ENCODE data around the gene KIN. TPM values are rescaled to one million over a fixed set of nuclear protein-coding genes. Genes with fewer than 3 reads are reported as not detected.
"Not testable (repeated sequence)": the region's sequence is repeated elsewhere in the genome, so short reads cannot be mapped to it uniquely, and the experiment has no call there.

Gene KIN
- polyA plus RNA-seq, 1 donor: 14.7 TPM

GRCh38 chr10:7773845-7774801, 13.7 kb downstream of the KIN start:
- no peaks in the 10 kb centered on the region for H3K9me3 ChIP-seq (ENCODE audit: control insufficient read depth, low read depth, low read length)
- WGBS (ENCODE audit: insufficient coverage, low lambda C conversion rate): 93% methylated on average over 3 of the region's 10 CpGs
- no peaks in the 10 kb centered on the region for H3K4me1 ChIP-seq (ENCODE audit: control insufficient read depth, insufficient read depth, low read length)
- no peak for DNase-seq
- H3K27me3 ChIP-seq (ENCODE audit: control insufficient read depth, insufficient read depth, low read length): no peaks in the 10 kb centered on the region
- H3K27ac ChIP-seq (ENCODE audit: low read length): no peak overlapping the region
- no peak overlapping the region for H3K4me3 ChIP-seq (ENCODE audit: low read length)
- H3K36me3 ChIP-seq (ENCODE audit: control insufficient read depth, insufficient read depth, low read length): peaks cover 58% of the 10 kb centered on the region

- no peak for DNase-seq
- Histone ChIP-seq H3K4me3 (ENCODE audit: low read length) (no peak overlapping the region), H3K9me3 (ENCODE audit: control insufficient read depth, low read depth, low read length) (no peaks in the 10 kb centered on the region), H3K27me3 (ENCODE audit: control insufficient read depth, insufficient read depth, low read length) (no peaks in the 10 kb centered on the region), H3K27ac (ENCODE audit: low read length) (no peak overlapping the region), H3K4me1 (ENCODE audit: control insufficient read depth, insufficient read depth, low read length) (no peaks in the 10 kb centered on the region), H3K36me3 (ENCODE audit: control insufficient read depth, insufficient read depth, low read length) (peaks cover 58% of the 10 kb centered on the region)
- no CpG with 5 or more reads among the region's 7 CpGs for WGBS (ENCODE audit: insufficient coverage, low lambda C conversion rate)
Measured at GRCh38 chr10:7768417-7768816, 19.4 kb downstream of the KIN start.

GRCh38 chr10:7767209-7767608, 20.6 kb downstream of the KIN start:
- no peaks in the 10 kb centered on the region for H3K4me1 ChIP-seq (ENCODE audit: control insufficient read depth, insufficient read depth, low read length)
- 94% methylated on average over 3 of the region's 10 CpGs for WGBS (ENCODE audit: insufficient coverage, low lambda C conversion rate)
- H3K4me3 ChIP-seq (ENCODE audit: low read length): no peak overlapping the region
- H3K27me3 ChIP-seq (ENCODE audit: control insufficient read depth, insufficient read depth, low read length): no peaks in the 10 kb centered on the region
- H3K36me3 ChIP-seq (ENCODE audit: control insufficient read depth, insufficient read depth, low read length): peaks cover 59% of the 10 kb centered on the region
- no peak overlapping the region for H3K27ac ChIP-seq (ENCODE audit: low read length)
- no peaks in the 10 kb centered on the region for H3K9me3 ChIP-seq (ENCODE audit: control insufficient read depth, low read depth, low read length)
- no peak for DNase-seq

GRCh38 chr10:7766241-7766640, 21.6 kb downstream of the KIN start:
- Histone ChIP-seq H3K27me3 (ENCODE audit: control insufficient read depth, insufficient read depth, low read length) (no peaks in the 10 kb centered on the region), H3K27ac (ENCODE audit: low read length) (no peak overlapping the region), H3K4me3 (ENCODE audit: low read length) (no peak overlapping the region), H3K4me1 (ENCODE audit: control insufficient read depth, insufficient read depth, low read length) (no peaks in the 10 kb centered on the region), H3K36me3 (ENCODE audit: control insufficient read depth, insufficient read depth, low read length) (peaks cover 63% of the 10 kb centered on the region), H3K9me3 (ENCODE audit: control insufficient read depth, low read depth, low read length) (no peaks in the 10 kb centered on the region)
- WGBS (ENCODE audit: insufficient coverage, low lambda C conversion rate): 100% methylated on average over 2 of the region's 3 CpGs
- no peak for DNase-seq

- no peaks in the 10 kb centered on the region for H3K27me3 ChIP-seq (ENCODE audit: control insufficient read depth, insufficient read depth, low read length)
- no peaks in the 10 kb centered on the region for H3K4me1 ChIP-seq (ENCODE audit: control insufficient read depth, insufficient read depth, low read length)
- no CpG with 5 or more reads among the region's 5 CpGs for WGBS (ENCODE audit: insufficient coverage, low lambda C conversion rate)
- H3K9me3 ChIP-seq (ENCODE audit: control insufficient read depth, low read depth, low read length): no peaks in the 10 kb centered on the region
- H3K36me3 ChIP-seq (ENCODE audit: control insufficient read depth, insufficient read depth, low read length): peaks cover 66% of the 10 kb centered on the region
- H3K27ac ChIP-seq (ENCODE audit: low read length): no peak overlapping the region
- H3K4me3 ChIP-seq (ENCODE audit: low read length): no peak overlapping the region
- DNase-seq: no peak
Measured at GRCh38 chr10:7763929-7764328, 23.9 kb downstream of the KIN start.

GRCh38 chr10:7756360-7756992, 31.3 kb downstream of the KIN start:
- Histone ChIP-seq H3K27me3 (ENCODE audit: control insufficient read depth, insufficient read depth, low read length) (no peaks in the 10 kb centered on the region), H3K27ac (ENCODE audit: low read length) (no peak overlapping the region), H3K4me3 (ENCODE audit: low read length) (no peak overlapping the region), H3K4me1 (ENCODE audit: control insufficient read depth, insufficient read depth, low read length) (no peaks in the 10 kb centered on the region), H3K9me3 (ENCODE audit: control insufficient read depth, low read depth, low read length) (no peaks in the 10 kb centered on the region), H3K36me3 (ENCODE audit: control insufficient read depth, insufficient read depth, low read length) (peaks cover 61% of the 10 kb centered on the region)
- DNase-seq: peak in 1 of 2 donors; percentile 4
- WGBS (ENCODE audit: insufficient coverage, low lambda C conversion rate): 92% methylated on average over 2 of the region's 7 CpGs

GRCh38 chr10:7755103-7755502, 32.7 kb downstream of the KIN start:
- Histone ChIP-seq H3K9me3 (ENCODE audit: control insufficient read depth, low read depth, low read length) (no peaks in the 10 kb centered on the region), H3K27ac (ENCODE audit: low read length) (no peak overlapping the region), H3K36me3 (ENCODE audit: control insufficient read depth, insufficient read depth, low read length) (peaks cover 53% of the 10 kb centered on the region), H3K27me3 (ENCODE audit: control insufficient read depth, insufficient read depth, low read length) (no peaks in the 10 kb centered on the region), H3K4me1 (ENCODE audit: control insufficient read depth, insufficient read depth, low read length) (no peaks in the 10 kb centered on the region), H3K4me3 (ENCODE audit: low read length) (no peak overlapping the region)
- no peak for DNase-seq
- whole genome bisulfite sequencing (ENCODE audit: insufficient coverage, low lambda C conversion rate): 100% methylated on average over 1 of the region's 3 CpGs

GRCh38 chr10:7752251-7752650, 35.5 kb downstream of the KIN start:
- no peak overlapping the region for H3K27ac ChIP-seq (ENCODE audit: low read length)
- H3K36me3 ChIP-seq (ENCODE audit: control insufficient read depth, insufficient read depth, low read length): peaks cover 35% of the 10 kb centered on the region

GRCh38 chr10:7750222-7750621, 37.6 kb downstream of the KIN start:
- H3K4me3 ChIP-seq (ENCODE audit: low read length): no peak overlapping the region
- no CpG with 5 or more reads among the region's 5 CpGs for WGBS (ENCODE audit: insufficient coverage, low lambda C conversion rate)
- H3K27ac ChIP-seq (ENCODE audit: low read length): no peak overlapping the region
- no peaks in the 10 kb centered on the region for H3K9me3 ChIP-seq (ENCODE audit: control insufficient read depth, low read depth, low read length)
- no peaks in the 10 kb centered on the region for H3K27me3 ChIP-seq (ENCODE audit: control insufficient read depth, insufficient read depth, low read length)
- H3K36me3 ChIP-seq (ENCODE audit: control insufficient read depth, insufficient read depth, low read length): peaks cover 29% of the 10 kb centered on the region
- no peaks in the 10 kb centered on the region for H3K4me1 ChIP-seq (ENCODE audit: control insufficient read depth, insufficient read depth, low read length)
- DNase-seq: no peak

More at GRCh38 chr10:7752251-7752650, 35.5 kb downstream of the KIN start:
- Histone ChIP-seq H3K9me3 (ENCODE audit: control insufficient read depth, low read depth, low read length) (no peaks in the 10 kb centered on the region), H3K4me3 (ENCODE audit: low read length) (no peak overlapping the region), H3K4me1 (ENCODE audit: control insufficient read depth, insufficient read depth, low read length) (no peaks in the 10 kb centered on the region), H3K27me3 (ENCODE audit: control insufficient read depth, insufficient read depth, low read length) (no peaks in the 10 kb centered on the region)
- DNase-seq: no peak
- WGBS (ENCODE audit: insufficient coverage, low lambda C conversion rate): 100% methylated on average over 4 of the region's 6 CpGs

- H3K9me3 ChIP-seq (ENCODE audit: control insufficient read depth, low read depth, low read length); H3K27ac ChIP-seq (ENCODE audit: low read length); H3K27me3 ChIP-seq (ENCODE audit: control insufficient read depth, insufficient read depth, low read length); DNase-seq; H3K4me1 ChIP-seq (ENCODE audit: control insufficient read depth, insufficient read depth, low read length); H3K4me3 ChIP-seq (ENCODE audit: low read length): not testable (repeated sequence)
- peaks cover 18% of the 10 kb centered on the region for H3K36me3 ChIP-seq (ENCODE audit: control insufficient read depth, insufficient read depth, low read length)
- WGBS (ENCODE audit: insufficient coverage, low lambda C conversion rate): 100% methylated on average over 2 of the region's 7 CpGs
Measured at GRCh38 chr10:7748637-7749036, 39.2 kb downstream of the KIN start.

Measured in large intestine (tissue), 3 donors.